HG02588 (cell line): ENCODE measurements around the gene TMEM43.
A peak's percentile ranks its signal among the peaks of the same experiment; 100 is the strongest.
"Not testable (repeated sequence)": the region's sequence is repeated elsewhere in the genome, so short reads cannot be mapped to it uniquely, and the experiment has no call there.

Source experiments
- ATAC-seq: cut with Tn5 transposase; IDR thresholded peaks from one replicate; pipeline ENCODE4 v1.9.1; 2021; ENCODE audit warnings: mild to moderate bottlenecking, moderate library complexity; ENCODE audit not compliant: unreplicated experiment

TMEM43 gene

DNA sequence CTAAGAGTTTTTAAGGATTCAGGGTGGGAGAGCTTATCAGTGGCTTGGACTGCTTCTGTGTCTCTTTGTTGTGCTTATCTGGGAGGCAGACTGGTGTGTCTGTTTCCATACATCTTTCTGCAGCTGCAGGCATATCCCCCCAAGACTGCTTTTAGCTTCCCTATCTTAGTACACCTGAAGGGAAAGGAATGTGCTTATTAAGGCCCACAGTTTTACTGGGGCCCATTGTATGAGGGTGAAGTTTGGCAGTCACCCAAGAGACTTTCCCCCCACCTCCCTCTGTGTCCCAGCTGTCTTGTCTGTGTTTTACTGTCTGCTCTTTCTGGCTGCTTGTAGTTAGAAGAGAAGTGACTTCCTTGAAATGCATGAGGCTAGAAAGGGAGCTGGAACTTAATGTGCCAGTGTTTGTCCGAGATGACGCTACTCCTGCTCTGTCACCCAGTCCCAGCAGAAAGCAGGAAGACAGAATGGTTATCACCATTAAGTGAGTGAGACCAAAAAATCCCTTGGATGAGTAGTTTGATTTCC is 3.9 kb upstream of the TMEM43 start:
- ATAC-seq = not testable (repeated sequence)

DNA sequence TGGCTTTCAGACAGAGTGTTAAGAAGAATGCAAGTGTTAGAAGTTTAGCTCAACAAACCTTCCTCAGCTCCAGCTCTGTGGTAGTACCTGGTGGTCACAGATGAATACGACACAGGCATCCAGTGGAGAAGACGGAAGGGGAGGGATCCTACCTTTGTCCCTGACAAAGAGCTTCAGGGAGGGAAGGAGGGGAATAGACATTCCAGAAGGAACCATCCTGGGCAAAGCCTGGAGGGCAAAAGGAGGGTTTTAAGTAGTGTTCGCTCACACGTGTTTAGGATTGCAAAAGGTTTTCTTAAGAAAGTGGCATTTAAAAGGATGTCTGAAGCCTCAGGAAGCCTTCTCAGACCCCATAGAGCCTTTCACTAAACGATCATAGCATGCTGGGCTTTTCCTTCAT is 3.0 kb upstream of the TMEM43 start:
- ATAC-seq = no peak

DNA sequence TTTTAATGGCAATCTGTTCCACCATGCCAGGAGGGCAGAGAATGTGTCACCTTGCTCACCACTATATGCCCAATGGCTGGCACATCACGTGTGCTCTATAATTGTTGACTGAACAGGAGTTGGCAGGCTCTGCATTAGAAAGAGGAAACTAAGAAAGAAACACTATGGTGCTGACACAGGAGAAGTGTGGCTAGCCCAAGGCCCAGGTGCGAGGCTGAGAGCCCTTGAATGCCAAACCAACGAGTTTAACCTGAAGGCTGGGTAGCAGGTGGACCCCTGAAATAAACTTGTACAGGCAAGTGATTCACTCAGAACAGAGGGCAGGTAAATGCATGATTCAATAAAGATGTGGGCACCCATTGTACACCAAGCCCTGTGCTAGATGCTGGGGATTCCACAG is 2.6 kb upstream of the TMEM43 start:
- ATAC-seq = no peak

DNA sequence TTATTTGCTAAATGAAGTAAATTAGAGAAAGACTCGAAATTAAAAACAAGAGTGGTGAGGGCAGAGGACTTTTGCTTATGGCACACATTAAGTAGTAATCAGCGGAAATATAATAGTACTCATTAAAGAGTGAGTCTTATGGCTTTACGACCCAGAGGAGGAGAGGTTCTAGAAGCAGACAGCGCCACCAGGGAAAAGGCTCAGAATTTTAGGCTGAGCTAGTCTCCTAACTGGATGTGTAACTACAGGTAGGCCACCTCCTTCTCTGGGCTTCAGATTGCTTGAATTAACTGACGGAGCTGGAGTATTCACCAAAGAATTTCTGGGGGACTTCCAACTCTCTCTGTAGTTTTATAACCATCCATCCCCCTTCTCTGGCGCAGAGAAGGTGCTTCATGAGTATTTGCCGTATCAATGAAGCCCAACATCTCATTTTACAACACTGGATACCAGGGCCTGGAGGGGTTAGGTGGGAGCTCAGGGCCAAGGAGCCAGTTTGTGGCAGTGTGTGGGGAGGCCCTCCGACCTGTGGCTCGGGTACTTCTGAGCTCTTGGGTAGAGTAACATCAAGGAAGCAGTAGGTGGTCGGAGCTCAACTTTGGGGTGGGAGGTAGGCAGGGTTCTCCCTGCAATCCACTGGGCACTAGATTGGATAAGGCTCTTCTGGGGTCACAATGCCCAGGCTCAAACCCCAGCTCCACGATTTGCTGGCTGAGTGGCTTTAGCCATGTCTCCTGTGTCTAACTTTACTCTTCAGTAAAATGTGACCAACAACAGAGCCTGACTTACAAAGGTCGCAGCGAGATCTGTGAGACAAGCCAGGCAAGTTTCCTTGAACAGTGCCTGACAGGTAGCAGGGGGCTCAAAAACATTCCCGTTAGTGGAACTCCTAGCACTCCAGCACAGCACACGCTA is 1.3 kb upstream of the TMEM43 start:
- no peak for ATAC-seq

DNA sequence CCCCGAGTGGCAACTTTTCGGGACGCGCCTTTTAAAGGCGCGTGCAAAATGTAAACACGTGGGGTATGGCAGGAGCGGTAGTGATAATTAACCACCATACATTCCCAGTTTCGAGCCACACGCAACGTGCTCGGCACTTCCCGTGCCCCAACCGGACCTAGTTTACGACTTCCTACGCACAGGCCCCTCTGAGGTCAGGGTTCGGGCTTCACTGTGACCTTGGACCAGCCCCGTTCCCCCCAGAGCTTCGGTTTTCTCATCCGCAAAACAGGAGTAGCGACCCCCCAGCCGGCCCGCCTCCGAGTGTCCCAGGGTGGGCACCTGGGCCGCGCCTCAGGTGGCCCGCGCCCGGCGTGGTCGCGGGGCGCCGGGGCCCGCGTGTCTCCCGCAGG is 633 bp upstream of the TMEM43 start:
- peak; percentile 45 for ATAC-seq

DNA sequence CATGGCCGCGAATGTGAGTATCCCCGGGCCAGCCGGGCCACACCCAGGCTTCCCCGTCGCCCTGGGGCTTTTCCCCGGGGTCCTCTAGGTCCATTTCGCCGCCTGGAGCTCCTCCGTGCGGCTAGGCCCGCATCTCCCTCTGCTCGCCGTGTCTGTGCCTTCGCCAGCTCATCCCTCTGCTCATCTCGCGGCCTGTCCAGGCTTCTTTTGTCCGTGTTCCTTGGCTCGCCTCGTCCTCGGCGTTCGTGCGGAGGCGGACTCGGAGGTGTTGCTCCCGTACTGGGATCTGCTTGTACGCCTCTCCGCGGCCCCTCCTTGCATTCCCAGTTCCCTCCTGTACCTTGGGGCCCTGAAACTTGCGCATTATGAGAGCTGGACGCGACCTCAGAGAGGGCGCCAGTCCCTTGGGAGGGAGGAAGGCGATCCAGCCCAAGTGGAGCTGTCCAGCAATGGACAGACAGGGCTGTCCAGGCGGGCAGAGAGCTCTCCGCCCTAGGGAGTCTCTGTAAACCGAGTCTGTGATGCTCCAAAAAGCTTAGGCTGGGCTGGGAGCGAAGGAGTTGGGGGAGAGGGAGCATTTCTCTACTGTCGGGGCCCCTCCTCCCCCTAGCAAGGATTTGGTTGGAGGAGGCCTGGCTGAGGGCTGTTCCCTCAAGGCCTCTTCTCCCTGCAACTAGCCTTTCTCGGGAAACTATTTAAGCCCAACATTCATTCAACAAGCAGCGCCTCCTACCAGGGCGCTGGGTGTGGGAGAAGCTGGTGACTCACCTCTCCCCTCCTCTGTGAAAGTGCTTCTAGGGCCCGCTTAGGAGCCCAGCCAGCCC is 553 bp downstream of the TMEM43 start:
- peak; percentile 28 for ATAC-seq

DNA sequence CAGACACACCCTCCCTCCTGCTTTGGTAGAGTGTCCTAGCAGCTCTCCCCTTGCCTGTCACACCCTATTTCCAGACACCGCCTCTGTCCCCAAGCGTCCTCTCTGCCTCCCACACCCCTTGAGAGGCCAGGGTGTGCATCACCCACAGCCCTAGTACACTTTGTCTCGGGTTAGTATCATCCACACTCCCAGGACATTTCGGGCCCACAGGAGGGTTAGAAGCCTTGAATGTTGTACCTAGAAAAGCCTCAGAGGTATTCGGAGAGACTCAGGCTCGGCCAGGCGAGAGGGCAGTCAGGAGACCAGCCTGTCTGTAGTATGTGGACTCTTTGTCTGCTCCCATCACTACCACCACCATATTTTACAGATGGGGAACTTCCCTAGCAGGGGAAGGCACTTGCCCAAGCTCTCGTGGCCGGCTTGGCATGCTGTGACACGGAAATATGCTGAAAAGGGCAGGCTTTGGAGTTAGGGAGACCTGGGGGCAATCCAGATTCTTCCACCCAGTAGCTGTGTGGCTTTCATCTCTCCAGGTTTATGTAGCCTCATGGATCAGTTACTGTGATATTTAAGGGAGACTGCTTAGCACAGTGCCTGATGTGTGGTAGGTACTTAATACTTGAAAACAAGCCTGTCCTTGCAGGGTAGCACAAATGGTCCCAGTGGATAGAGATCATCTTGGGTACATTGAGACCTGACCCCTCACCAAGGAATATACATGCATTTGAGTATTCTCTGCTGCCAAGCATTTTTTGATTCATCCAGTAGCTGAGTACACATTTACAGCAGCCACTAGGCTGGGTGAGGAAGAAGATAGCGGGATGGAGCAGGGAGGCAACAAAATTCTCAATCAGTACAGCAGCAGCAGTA is 1.4 kb downstream of the TMEM43 start:
- ATAC-seq = no peak

DNA sequence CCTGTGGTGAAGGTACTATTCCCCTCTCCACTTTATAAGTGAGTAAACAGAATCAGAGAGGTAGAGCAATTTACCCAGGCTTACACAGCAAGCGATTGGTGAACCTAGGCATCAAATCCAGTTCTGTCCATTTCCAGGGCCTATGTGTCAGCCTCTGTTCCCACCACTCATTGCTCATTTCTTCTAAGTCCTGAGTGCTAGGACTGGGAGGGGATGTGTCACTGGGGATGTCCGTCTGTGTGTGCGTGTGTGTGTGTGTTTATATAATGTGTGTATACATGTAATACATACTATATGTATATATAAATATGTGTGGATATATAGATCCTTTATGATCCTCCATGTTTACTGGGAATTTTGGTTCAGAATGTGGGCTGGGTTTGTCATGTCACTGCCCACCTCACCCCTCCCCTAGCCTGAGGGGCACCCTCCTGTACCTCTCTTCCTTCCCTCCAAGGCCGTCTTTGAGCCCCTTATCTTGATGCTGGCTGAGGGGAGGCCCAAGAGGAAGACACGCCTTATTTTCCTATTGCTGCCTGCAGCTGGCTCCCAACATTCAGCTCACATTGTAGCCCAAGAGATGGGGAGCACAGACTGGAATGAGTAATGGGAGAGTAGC is 2.1 kb downstream of the TMEM43 start:
- no peak for ATAC-seq

DNA sequence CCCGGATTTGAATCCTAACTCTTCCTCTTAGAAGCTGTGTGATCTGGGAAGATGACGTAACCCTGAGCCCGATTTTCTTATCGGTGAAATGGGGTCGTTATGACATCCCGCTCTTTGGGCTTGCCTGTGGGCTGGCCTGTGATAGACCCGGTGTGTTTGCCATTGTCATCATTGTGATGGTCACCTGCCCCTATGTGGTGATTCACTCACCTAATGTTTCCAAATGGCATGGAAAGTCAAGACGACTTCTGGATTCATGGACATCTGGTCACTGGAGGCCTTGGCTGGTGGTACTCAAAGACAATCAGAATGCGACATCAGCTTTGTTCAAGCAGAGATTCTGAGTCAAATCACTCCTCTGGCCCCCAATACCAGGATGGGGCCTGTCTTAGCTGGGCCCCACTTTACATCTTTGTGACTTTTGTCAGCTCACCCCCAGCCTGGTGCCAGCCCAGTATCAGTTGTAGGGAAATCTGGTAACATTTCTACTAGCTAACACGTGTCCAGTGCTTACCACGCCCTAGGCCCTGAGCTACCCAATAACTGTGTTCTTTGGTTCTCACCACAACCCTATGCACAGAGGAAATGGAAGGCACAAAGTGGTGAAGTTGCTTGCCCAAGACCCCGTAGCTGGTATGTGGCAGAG is 2.8 kb downstream of the TMEM43 start:
- ATAC-seq = no peak

DNA sequence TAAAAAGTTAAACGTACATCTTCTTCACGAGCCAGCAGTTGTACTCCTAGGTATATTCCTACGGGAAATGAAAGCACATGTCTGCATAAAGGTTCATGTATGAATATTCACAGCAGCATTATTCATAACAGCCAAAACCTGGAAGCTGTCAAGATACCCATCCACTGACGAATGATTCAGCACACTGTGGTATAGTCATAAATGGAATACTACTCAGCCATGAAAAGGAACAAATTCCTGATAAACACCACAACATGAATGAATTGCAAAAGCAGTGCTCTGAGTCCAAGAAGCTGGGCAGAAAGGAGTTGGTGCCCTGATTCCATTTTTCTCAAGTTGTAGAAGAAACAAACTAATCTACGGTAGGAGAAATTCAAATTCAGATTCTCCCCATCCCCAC is 3.9 kb downstream of the TMEM43 start:
- ATAC-seq = no peak

DNA sequence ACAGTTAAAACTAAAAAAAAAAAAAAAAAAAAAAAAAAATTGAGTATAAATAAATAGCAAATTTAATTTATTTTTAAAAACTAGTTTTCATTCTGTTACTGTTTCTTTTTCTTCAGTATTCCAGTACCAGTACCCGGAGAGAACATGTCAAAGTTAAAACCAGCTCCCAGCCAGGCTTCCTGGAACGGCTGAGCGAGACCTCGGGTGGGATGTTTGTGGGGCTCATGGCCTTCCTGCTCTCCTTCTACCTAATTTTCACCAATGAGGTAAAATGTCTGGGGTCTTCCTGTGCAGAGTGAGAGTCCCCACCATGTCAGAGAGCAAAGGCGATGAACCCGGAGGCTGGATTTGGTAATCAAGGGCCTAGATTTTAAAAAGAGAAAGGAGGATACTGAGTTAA is 4.4 kb downstream of the TMEM43 start:
- ATAC-seq = no peak

DNA sequence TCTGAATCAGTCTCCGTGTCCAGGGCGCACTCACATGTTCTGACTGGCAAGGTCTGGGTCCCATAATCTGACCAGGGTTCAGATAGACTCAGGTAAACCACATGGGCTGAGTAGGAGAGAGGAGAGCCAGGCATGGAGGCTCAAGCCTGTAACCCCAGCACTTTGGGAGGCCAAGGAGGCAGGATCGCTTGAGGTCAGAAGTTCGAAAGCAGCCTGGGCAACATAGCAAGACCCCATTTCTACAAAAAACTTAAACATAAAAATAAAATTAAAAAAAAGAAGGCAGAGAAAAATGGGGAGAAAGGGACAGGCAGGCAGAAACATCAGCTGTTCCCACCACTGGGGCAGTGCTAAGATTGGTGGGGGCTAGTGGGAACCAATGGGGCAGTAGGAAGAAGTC is 5.4 kb downstream of the TMEM43 start:
- ATAC-seq = no peak

DNA sequence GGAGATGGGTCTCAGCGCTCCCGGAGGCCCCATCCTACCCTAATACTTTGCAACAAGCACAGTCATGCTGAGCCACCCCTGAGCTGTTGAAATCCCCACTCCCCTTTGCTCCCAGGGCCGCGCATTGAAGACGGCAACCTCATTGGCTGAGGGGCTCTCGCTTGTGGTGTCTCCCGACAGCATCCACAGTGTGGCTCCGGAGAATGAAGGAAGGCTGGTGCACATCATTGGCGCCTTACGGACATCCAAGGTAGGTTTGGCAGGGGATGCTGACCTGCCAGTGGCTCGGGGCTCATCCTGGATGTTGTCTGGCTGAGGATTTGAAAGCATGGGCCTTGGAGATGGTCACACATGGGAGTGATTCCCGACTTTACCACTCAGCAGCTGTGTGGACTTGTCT is 5.9 kb downstream of the TMEM43 start:
- ATAC-seq = no peak

DNA sequence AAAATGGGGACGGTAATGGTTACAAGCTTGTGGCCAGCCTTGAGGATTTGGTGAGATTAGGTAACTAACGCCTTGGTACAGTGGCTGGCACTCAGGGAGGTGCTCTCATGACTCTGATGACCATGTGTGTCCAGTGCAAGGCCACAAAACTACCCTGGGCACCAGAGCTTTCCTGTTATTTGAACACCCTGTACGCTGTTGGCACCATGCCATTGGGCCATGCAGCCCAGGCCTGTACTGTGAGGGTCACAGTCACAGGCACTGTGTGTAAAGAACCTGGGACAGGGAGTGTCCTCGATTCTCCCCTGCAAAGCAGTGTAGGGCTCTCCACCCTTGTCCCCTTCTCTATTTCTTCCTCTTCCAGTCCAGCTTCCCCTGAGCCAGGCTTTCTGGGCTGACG is 6.3 kb downstream of the TMEM43 start:
- no peak for ATAC-seq

DNA sequence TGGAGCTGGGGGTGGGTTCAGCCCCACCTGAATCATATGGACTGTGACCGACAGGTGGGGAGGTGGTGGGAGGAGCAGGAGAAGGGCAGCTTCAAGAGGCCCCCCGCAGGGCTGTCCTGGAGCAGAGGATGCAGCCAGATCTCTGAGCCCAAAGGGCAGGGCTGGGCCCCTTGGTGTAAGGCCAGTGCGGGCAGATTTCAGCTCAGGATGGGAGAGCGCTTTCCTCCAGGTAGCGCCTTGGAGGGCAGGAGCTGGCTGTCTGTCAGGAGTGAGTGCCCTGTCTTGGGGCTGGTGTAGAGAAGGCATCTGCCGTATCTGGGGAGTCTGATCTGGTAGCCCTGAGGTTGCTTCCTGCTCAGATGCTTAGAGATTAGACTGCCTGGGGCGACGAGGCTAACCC is 7.3 kb downstream of the TMEM43 start:
- ATAC-seq = no peak

DNA sequence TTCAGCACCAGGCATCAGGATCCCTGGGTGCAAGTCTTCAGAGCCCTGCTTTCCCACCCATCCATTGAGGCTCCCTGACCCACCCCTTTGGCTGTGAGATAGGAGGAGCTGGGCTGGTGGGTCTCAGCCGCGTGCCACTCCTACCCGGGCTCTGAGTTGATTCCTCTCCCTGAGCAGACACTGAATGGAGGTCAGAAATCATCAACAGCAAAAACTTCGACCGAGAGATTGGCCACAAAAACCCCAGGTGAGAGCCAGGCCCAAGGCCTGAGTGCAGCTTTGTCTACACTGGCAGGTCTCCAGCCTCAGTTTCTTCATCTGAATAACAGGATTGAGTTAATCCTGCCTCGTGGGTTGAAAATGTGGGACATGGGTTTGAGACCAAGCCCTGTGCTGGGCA is 7.8 kb downstream of the TMEM43 start:
- no peak for ATAC-seq

DNA sequence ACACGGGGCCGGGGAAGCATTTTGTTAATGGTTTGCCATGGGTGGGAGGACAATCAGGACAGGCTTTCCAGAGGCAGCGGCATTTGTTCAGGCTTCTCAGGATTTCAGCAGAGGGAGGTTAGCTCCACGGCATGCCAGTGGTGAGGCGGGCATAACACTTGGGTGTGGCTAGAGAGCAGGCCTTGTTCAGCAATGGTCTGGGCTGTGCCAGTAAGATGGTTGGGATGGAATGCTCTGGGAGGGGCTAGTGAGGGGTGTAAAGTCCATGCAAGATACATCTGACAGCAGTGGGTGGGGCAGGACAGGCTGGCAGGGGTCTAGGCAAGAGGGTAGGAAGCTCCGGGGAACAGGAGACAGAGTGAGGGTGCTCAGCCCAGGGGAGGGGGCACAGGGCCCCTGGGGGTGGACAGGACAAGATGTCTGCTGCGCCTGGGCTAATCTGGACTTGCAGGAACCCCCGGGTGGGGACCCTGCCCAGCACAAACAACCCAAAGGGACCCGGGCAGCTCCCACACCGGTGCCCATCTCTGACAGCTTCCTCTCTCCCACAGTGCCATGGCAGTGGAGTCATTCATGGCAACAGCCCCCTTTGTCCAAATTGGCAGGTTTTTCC is 8.4 kb downstream of the TMEM43 start:
- no peak for ATAC-seq

DNA sequence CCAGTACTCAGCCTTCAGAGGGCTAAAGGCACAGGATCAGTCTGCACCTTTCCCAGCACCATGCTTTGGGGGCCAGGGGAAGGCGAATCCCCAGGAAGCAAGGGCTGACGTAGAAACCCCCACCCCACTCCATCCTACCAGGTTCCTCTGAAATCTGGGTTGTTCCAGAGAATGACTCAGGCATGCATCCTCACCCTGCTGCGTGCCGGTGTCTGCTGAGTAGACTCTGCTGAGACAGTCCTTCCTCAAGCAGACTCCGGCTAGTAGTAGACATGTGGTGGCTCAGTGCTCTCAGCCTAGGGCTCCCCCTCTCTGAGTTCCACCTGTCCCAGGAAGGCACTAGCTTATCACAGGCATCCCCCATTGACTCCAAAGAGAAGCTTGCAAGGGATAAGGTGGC is 9.0 kb downstream of the TMEM43 start:
- ATAC-seq = no peak

DNA sequence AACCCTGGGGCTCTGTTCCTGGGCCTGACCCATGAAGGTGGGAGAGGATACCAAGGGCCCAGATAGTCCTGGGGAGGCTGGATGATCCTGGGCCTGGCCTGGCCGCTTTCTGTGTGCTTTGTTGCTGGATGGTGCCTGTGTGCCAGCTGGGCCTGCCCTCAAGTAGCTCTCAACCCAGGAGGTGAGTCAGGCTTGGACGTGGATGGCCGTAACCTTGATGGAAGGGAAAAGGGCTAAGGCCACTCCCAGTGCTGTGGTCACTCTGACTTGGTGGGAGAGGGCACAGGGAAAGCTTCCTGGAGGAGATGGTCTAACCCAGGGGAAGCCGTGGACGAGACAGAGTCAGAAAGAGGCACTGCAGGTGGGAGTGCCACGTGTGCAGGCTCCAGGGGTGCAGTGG is 9.4 kb downstream of the TMEM43 start:
- no peak for ATAC-seq

DNA sequence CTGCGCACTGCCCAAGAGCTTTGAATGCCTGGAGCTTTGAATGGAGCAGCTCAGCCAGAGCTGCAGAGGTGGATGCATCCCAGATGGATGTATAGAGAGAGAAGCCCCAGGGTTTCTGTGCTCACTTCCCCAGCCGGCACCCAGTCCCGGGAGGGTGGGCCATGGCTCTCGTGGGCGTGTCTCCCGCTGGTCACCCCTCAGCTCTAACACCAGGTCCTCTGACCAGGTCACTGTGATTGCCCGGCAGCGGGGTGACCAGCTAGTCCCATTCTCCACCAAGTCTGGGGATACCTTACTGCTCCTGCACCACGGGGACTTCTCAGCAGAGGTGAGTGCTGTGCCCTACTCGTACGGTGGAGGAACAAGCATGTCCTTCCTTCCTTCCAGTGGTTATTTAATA is 10.7 kb downstream of the TMEM43 start:
- no peak for ATAC-seq
